Skeletal muscle tissue (tissue), 4 donors: ENCODE data around the gene MAGI1. TPM values are rescaled to one million over a fixed set of nuclear protein-coding genes. Genes with fewer than 3 reads are reported as not detected.

Source experiments
- H3K27ac ChIP-seq: one replicate; pipeline ENCODE4 v1.7.0; 2013; ENCODE audit warnings: mild to moderate bottlenecking, low read depth, low read length, inconsistent platforms
- H3K27me3 ChIP-seq, 3 donors: one replicate each; pipeline ENCODE4 v1.7.0; 2013; ENCODE audit warnings: low read length in 3 of 3; ENCODE audit not compliant: control insufficient read depth in 3 of 3, insufficient read depth in 3 of 3
- H3K36me3 ChIP-seq, 3 donors: one replicate each; pipeline ENCODE4 v1.7.0; 2013; ENCODE audit warnings: low read length in 3 of 3; ENCODE audit not compliant: control insufficient read depth in 3 of 3, insufficient read depth in 3 of 3
- H3K4me1 ChIP-seq, 3 donors: one replicate each; pipeline ENCODE4 v1.7.0; 2013; ENCODE audit warnings: low read length in 3 of 3, mild to moderate bottlenecking in 3 of 3; ENCODE audit not compliant: control insufficient read depth in 3 of 3, insufficient read depth in 3 of 3
- H3K4me3 ChIP-seq, 3 donors: one replicate each; pipeline ENCODE4 v1.7.0; 2013; ENCODE audit warnings: low read length in 3 of 3
- H3K9ac ChIP-seq, 3 donors: one replicate each; pipeline ENCODE4 v1.7.0; 2013; ENCODE audit warnings: low read length in 3 of 3, mild to moderate bottlenecking in 3 of 3, moderate library complexity in 2 of 3, low read depth in 1 of 3
- H3K9me3 ChIP-seq, 3 donors: one replicate each; pipeline ENCODE4 v1.7.0; 2013; ENCODE audit warnings: low read length in 3 of 3; ENCODE audit not compliant: control insufficient read depth in 3 of 3
- total RNA-seq: library from RNA; depleted of rRNA; stranded (reverse); fragments of >200 nt; gene quantifications from one replicate; pipeline ENCODE4 v1.2.3, GENCODE V29; 2014
- donor health status: Osteomylitis.

The MAGI1 gene
- total RNA-seq, 1 donor from 2014 or later: 23.5 TPM

DNA sequence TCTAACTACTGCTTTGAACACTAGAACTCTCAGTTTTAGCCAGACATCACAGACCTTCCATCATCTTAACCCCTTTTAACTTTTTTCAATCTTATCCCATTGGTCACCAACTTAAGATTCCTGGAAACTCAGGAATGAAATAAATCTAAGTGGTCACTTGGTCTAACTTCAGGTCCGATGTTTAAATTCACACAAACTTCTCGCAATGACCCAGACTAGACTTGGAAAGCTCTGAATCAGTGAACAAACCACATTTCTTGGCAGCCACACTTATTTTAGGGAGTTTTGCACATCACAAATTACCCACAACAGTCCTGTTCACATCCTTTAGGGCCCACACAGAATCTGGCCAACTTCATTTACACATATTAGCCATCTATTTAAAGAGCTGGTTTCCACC is 118.9 kb downstream of the MAGI1 start:
- Histone ChIP-seq H3K4me1 (peaks cover 4 to 11% (median 7%) of the 10 kb centered on the region in 3 donors), H3K27me3 (no peaks in the 10 kb centered on the region), H3K4me3 (no peak overlapping the region)

DNA sequence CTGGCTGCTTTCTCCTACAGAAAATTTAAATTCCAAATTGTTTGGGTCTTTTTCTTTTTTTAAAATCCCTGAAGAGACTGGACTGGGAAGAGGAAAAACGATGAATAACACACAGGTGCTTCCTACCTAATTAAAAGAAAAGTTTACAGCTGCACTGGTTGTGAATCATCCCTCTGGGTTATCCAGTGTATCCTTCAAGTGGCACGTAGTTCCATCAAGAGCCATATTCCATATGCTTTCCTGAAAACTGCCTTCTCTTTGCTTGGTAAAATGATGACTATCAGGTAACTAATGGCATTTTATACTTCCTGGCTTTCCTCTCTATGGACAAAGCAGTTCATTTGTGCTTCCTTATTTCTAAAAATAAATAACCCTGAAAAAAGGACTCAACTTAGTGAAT is 123.2 kb downstream of the MAGI1 start:
- no peaks in the 10 kb centered on the region for H3K9me3 ChIP-seq
- H3K4me3 ChIP-seq: no peak overlapping the region
- no peak overlapping the region for H3K27ac ChIP-seq
- no peaks in the 10 kb centered on the region for H3K27me3 ChIP-seq
- peaks cover 0 to 5% (median 2%) of the 10 kb centered on the region in 3 donors for H3K4me1 ChIP-seq
- H3K9ac ChIP-seq: no peak overlapping the region
- H3K36me3 ChIP-seq: no peaks in the 10 kb centered on the region

More for the DNA sequence above, 118.9 kb downstream of the MAGI1 start:
- Histone ChIP-seq H3K9ac (no peak overlapping the region), H3K27ac (no peak overlapping the region), H3K9me3 (no peaks in the 10 kb centered on the region), H3K36me3 (no peaks in the 10 kb centered on the region)

DNA sequence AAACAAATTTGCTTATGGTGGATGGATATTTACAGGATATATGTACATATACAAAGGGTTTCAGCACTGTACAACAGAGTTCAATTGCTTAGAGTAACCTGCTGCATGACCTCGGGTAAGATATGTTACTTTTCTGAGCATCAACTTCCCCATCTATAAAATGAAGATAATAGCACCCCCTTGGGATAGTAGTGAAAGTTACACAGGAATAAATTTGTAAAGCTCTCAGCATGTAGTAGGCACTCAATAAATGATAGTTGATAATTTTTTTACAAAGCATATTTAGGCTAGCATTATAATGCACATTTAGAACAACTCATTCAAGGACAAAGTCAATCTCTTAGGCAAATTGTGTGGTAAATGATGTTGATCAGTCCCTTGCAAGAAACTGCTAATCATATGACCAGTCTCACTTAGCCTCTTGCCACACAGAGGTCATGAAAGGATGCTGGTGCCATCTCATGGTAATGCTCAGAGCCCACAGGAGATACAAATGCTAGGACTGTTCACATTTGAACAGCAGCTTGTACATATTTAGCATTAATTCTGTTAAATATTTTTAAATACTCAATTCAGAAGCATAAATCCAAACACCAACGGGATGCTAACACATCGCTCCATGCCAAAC is 123.9 kb downstream of the MAGI1 start:
- peaks cover 0 to 5% (median 2%) of the 10 kb centered on the region in 3 donors for H3K4me1 ChIP-seq
- no peaks in the 10 kb centered on the region for H3K9me3 ChIP-seq
- no peak overlapping the region for H3K4me3 ChIP-seq
- no peak overlapping the region for H3K9ac ChIP-seq
- H3K36me3 ChIP-seq: no peaks in the 10 kb centered on the region
- no peak overlapping the region for H3K27ac ChIP-seq
- no peaks in the 10 kb centered on the region for H3K27me3 ChIP-seq

DNA sequence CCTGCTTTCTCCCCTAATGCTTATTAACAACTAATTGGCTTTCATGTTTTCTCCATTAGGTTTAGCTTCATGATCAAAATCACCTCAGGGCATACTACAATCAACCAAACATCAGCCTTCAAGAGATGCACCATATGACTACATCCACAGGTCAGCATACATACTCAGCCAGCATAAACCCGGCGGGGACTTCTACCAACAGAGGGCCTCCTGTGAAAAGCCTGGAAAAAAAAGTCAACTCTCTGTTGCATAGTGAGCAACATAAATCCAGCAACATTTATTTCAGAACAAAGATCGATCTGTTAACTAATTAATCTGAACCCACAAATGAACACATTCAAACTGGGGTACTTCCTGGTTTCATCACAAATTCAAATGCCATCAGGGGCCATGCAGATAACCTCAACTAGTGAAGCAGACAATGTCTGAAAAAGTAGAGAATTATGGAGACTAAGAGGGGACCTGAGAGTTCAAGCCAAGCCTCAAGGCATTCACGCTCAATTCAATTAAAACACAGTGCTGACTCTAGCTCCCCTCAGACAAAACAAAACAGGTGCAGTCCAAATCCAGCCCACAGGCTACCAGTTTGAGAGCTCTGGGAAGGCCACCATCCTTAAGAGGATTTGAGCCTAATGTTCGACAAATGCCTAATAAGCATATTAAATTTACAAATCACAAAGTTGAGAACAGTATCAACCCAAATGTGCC is 124.5 kb downstream of the MAGI1 start:
- Histone ChIP-seq H3K27me3 (no peaks in the 10 kb centered on the region), H3K36me3 (no peaks in the 10 kb centered on the region), H3K9me3 (no peaks in the 10 kb centered on the region), H3K4me1 (peaks cover 0 to 5% (median 2%) of the 10 kb centered on the region in 3 donors), H3K4me3 (no peak overlapping the region), H3K9ac (no peak overlapping the region), H3K27ac (no peak overlapping the region)

DNA sequence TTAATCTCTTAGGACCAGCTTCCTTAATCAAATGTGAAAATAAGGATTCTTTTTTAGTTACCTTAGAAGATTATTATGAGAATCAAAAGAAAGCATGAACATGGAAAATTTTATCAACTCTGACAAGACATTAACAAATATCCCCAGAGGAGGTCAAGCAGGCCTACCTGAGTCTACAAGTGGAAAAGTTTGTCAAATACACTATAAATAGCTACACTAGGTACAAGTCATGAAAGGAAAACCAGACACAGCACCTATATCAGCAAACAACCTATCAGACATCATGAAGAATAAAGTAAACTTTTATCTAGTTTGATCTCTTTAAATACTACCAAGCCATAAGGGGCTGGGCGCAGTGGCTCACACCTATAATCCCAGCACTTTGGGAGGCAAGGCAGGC is 126.1 kb downstream of the MAGI1 start:
- Histone ChIP-seq H3K27me3 (no peaks in the 10 kb centered on the region), H3K9ac (no peak overlapping the region), H3K9me3 (no peaks in the 10 kb centered on the region), H3K4me1 (peaks cover 0 to 5% (median 2%) of the 10 kb centered on the region in 3 donors), H3K4me3 (no peak overlapping the region), H3K27ac (no peak overlapping the region), H3K36me3 (no peaks in the 10 kb centered on the region)

DNA sequence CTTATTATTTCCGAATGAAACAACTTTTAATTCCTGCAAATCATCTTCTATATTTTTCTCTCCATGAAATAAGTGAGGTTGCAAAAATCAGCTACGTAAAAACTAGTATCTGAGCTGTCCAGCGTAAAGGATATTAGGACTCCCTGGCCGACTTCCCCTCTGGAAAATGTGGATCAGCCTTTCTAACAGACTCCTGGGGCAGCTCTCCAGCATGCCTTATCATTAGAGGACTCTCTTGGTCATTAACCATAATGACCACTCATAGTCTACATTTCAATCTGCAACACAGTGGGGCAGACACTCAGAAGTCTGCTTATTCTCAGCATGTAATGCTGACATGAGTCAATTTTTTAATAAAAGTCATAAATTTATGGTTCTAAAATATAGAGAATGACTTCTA is 130.1 kb downstream of the MAGI1 start:
- Histone ChIP-seq H3K9me3 (no peaks in the 10 kb centered on the region), H3K27ac (no peak overlapping the region), H3K9ac (no peak overlapping the region), H3K4me3 (no peak overlapping the region), H3K36me3 (no peaks in the 10 kb centered on the region), H3K27me3 (no peaks in the 10 kb centered on the region), H3K4me1 (peaks cover 0 to 3% (median 0%) of the 10 kb centered on the region in 3 donors)

DNA sequence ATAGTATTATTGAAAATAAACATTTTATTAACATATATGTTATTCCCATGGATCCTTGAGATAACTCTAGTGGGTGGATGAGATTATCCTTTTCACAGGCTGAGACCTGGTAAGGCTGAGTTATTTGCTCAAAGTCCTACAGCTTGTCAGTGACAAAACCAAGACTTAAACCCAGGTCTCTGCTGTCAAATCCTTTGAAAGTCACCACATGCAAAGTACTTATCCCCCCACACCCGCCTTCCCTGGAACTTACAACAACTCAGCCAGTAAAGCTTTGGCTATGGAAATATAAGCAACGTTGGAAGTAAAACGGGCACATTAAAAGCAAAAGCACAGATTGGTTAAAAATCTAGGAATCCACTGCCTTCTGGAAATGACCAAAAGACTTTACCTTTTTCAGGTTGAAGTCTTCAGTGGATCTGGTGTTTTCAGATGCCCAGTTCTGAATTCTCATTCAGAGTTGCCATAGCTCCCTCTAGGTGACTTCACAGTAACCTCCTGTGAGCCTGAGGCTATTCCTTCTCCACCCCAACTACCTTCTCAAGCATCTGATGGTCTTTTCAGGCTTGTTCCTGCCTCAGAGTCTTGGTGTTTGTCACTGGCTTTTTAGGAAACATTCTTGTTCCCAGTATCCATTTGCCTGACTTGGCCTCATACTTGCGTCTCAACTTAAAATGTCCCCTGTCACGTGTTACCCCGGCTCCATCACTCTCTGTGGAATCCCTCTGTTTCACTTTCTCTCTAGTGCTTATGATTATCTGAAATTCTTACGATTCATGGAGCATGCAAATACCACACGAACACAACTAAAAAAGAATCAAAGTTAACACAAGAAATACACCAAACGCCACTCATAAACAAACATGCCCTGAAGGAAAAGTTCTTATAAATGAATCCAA is 131.2 kb downstream of the MAGI1 start:
- H3K4me1 ChIP-seq: peaks cover 0 to 3% (median 0%) of the 10 kb centered on the region in 3 donors
- H3K27me3 ChIP-seq: no peaks in the 10 kb centered on the region
- H3K9me3 ChIP-seq: no peaks in the 10 kb centered on the region
- no peak overlapping the region for H3K4me3 ChIP-seq
- H3K36me3 ChIP-seq: no peaks in the 10 kb centered on the region
- no peak overlapping the region for H3K9ac ChIP-seq
- no peak overlapping the region for H3K27ac ChIP-seq

DNA sequence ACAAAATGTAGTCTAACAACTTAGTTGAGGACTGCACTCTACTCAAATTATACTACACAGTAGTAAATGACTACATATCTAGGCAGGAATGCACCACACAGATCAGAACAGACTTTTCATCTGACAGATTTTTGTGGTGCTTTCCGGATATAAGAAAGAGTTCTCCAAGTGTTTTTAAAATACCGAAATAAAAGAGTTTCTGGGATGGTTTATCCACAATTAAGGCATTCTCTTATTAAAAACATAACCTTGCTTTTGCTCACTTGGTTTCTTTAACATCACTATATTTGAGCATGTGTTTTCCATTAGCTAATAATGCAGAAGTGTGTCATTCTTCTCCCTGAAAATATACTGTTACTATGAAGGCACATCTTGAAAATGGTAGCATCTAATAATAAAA is 132.9 kb downstream of the MAGI1 start:
- Histone ChIP-seq H3K27me3 (no peaks in the 10 kb centered on the region), H3K36me3 (no peaks in the 10 kb centered on the region), H3K4me3 (no peak overlapping the region), H3K9ac (no peak overlapping the region), H3K27ac (no peak overlapping the region), H3K4me1 (peaks cover 0 to 3% (median 0%) of the 10 kb centered on the region in 3 donors), H3K9me3 (no peaks in the 10 kb centered on the region)

DNA sequence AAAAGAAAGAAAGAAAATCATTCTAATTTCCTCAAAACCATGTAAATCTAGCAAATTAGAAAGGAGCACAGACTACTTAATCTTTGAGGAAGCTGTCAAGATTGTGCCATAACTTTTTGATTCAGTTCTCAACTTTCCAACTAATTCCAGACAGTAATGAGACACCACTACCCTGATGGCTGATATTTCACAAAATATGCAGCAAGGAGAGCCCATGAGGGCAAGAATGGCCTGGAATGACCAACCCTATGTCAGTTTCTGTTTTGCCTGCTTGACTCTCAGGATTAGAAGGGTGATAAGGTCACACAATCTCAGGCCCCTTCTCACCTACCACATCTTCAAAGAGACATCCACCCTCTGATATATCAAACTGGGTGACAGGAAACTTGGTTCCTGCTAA is 134.7 kb downstream of the MAGI1 start:
- no peaks in the 10 kb centered on the region for H3K27me3 ChIP-seq
- H3K4me1 ChIP-seq: peaks cover 0 to 3% (median 0%) of the 10 kb centered on the region in 3 donors
- no peak overlapping the region for H3K4me3 ChIP-seq
- no peaks in the 10 kb centered on the region for H3K36me3 ChIP-seq
- H3K27ac ChIP-seq: no peak overlapping the region
- H3K9me3 ChIP-seq: no peaks in the 10 kb centered on the region
- H3K9ac ChIP-seq: no peak overlapping the region
